Activated CD4-positive, alpha-beta T cell treated with anti-CD3 and anti-CD28 coated beads, Interleukin-2, amount 10 ng/mL, durations not matched to agents 24 days and 14 days (primary cell): ENCODE results near the gene WIPI1. TPM values are rescaled to one million over a fixed set of nuclear protein-coding genes. Genes with fewer than 3 reads are reported as not detected.
"Not testable (repeated sequence)": the region's sequence is repeated elsewhere in the genome, so short reads cannot be mapped to it uniquely, and the experiment has no call there.

Source experiments
- DNase-seq: peaks from one replicate; pipeline ENCODE4 v3.0.0; 2022
- H3K27ac Mint-ChIP-seq: one replicate; pipeline ENCODE4 v1.8.0; 2022; ENCODE audit warnings: mild to moderate bottlenecking, mixed read lengths
- H3K27me3 Mint-ChIP-seq: one replicate; pipeline ENCODE4 v1.8.0; 2022; ENCODE audit warnings: mixed read lengths
- H3K36me3 Mint-ChIP-seq: one replicate; pipeline ENCODE4 v1.8.0; 2022; ENCODE audit warnings: low read depth, mild to moderate bottlenecking, mixed read lengths
- H3K4me1 Mint-ChIP-seq: one replicate; pipeline ENCODE4 v1.8.0; 2021; ENCODE audit warnings: mixed read lengths
- H3K4me3 Mint-ChIP-seq: one replicate; pipeline ENCODE4 v1.8.0; 2022; ENCODE audit warnings: mild to moderate bottlenecking, moderate library complexity, mixed read lengths
- H3K9me3 Mint-ChIP-seq: one replicate; pipeline ENCODE4 v1.8.0; 2021; ENCODE audit warnings: mixed read lengths
- intact Hi-C: fragments of 100-400 bp; cut with micrococcal nuclease; formaldehyde crosslinking; loops from one replicate; pipeline ENCODE4 v1.15.1; 2023
- total RNA-seq: library from RNA; stranded (reverse); gene quantifications from 2 replicates; pipeline ENCODE4 v1.2.3, GENCODE V29; 2022

The WIPI1 gene
- total RNA-seq, 1 donor from 2014 or later = 9.5 TPM

DNA sequence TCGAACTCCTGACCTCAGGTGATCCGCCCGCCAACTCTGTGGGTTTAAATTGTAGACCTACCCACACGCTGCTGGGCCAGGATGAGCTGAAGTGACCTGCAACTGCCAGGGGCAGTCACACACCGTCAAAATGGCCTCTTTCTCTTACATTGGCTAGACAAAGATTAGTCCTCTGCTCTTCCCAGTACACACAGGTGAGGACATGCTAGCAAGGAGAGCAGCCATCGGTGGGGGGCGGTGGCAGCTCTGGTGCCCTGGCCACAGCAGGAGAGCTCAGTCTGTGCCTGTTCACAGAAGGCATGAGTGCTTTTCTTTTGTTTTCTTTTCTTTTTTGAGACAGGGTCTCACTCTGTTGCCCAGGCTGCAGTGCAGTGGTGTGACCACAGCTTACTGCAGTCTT lies 29.7 kb downstream of the WIPI1 start:
- Mint-ChIP-seq H3K27ac (no peak overlapping the region), H3K4me3 (no peak overlapping the region), H3K9me3 (no peaks in the 10 kb centered on the region), H3K4me1 (peaks cover 7% of the 10 kb centered on the region), H3K36me3 (peaks cover 34% of the 10 kb centered on the region), H3K27me3 (no peaks in the 10 kb centered on the region)
- DNase-seq = no peak
- intact Hi-C loops = no loop called here

DNA sequence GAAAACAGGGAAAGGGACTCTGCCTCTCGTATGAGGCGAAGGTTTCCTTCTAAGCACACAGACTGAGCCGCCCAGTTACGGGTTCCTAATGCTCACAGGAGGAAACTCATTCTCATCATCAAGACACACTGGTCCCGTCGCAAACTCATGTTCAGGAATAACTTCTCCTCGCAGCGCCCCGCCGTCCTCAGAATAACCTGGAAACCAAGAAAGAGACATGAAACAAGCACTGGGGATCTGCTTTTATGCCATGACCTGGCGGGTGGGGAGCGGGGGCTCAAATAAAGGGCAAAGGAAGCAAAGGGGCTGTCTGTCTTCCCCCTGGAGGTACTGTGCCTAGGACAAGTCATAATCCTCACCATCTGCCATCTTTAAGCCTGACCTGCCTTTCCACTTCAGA lies 31.3 kb downstream of the WIPI1 start:
- intact Hi-C loops = no loop called here
- DNase-seq = no peak
- H3K4me3 Mint-ChIP-seq = no peak overlapping the region
- H3K9me3 Mint-ChIP-seq = no peaks in the 10 kb centered on the region
- peaks cover 2% of the 10 kb centered on the region for H3K4me1 Mint-ChIP-seq
- H3K36me3 Mint-ChIP-seq = peaks cover 31% of the 10 kb centered on the region
- no peaks in the 10 kb centered on the region for H3K27me3 Mint-ChIP-seq
- H3K27ac Mint-ChIP-seq = no peak overlapping the region

DNA sequence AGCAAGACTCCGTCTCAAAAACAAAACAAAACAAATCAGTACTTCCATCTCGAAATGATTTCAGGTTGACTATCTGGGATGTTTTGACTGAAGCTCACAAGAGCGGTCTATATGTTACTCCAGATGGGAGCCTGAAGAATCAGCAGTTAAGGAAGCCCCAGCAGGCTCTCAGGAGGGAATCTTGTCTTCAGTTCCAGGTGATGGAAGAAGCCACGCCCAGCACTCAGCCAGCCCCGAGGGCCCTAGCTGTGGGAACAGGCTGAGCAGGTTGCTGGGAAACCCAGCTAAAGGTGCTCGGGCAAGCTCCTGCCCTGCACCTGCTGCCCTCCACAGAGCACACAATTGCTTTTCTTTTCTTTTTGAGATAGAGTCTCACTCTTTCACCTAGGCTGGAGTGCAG lies 32.4 kb downstream of the WIPI1 start:
- no peak for DNase-seq
- Mint-ChIP-seq H3K27ac (no peak overlapping the region), H3K4me3 (no peak overlapping the region), H3K36me3 (peaks cover 35% of the 10 kb centered on the region), H3K27me3 (no peaks in the 10 kb centered on the region), H3K4me1 (peaks cover 2% of the 10 kb centered on the region), H3K9me3 (no peaks in the 10 kb centered on the region)
- intact Hi-C loops = no loop called here

DNA sequence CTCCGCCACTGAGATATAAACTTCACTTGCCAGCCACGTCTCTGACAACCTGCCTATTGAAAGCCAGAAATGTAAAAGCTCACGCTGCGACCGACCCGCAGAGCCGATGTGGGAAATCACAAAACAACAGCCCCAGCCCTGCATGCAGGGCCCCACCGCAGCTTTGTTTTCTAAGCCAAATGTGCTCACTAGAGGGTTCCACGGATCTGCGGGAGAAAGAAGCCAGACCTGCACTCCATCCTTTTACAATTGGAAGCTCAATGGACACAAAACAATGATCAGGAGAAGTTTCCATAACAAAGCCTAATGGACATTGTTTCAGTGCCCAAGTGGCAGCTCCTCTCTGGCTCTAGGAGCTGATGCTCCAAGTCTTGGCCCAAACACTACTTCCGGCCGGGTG lies 33.1 kb downstream of the WIPI1 start:
- peaks cover 2% of the 10 kb centered on the region for H3K4me1 Mint-ChIP-seq
- H3K36me3 Mint-ChIP-seq = peaks cover 38% of the 10 kb centered on the region
- DNase-seq = no peak
- no peak overlapping the region for H3K27ac Mint-ChIP-seq
- no peaks in the 10 kb centered on the region for H3K27me3 Mint-ChIP-seq
- no peaks in the 10 kb centered on the region for H3K9me3 Mint-ChIP-seq
- intact Hi-C loops = no loop called here
- H3K4me3 Mint-ChIP-seq = no peak overlapping the region

DNA sequence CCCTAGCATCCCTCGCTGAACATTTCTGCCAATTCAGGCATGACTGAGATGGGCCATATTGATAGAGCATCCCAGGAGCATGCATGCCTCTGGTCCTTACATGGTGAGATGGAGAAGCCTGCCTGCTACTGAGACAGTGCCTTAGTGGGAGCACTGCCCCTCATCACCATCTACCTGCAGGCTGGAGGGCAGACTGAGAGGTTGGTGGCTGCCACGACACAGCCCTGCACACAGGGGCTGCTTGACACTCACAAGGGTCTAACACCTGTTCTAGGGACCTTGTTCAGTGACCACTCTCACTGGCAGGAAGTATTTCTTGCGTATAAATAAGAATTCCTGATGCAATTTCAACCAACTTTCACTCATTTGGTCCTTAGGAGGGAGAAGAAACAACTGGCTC lies 34.0 kb downstream of the WIPI1 start:
- Mint-ChIP-seq H3K27ac (no peak overlapping the region), H3K9me3 (no peaks in the 10 kb centered on the region), H3K4me1 (peaks cover 2% of the 10 kb centered on the region), H3K36me3 (peaks cover 38% of the 10 kb centered on the region), H3K4me3 (no peak overlapping the region), H3K27me3 (no peaks in the 10 kb centered on the region)
- intact Hi-C loops = no loop called here
- DNase-seq = no peak

DNA sequence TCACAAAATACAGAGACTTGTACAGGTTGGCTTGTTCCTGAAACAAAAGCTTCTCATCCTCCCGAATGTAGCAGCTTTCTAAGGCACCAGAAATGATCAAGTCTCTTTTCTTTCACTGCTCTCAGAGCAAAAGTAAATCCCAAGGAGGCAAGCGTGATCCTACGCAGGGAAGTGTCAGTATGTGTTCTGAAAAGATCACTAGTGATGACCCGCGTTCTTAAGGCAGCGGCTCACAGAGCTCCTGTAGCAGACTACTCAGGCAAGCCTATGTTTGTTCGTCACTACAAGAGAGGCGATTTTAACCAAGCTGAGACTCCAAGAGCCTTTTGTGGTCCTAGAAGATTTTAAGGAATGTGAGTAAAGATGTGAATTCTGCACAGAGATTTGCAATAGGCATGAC lies 34.5 kb downstream of the WIPI1 start:
- intact Hi-C loops = no loop called here
- DNase-seq = no peak
- Mint-ChIP-seq H3K36me3 (peaks cover 42% of the 10 kb centered on the region), H3K27me3 (no peaks in the 10 kb centered on the region), H3K4me1 (peaks cover 4% of the 10 kb centered on the region), H3K9me3 (peaks cover 3% of the 10 kb centered on the region), H3K4me3 (no peak overlapping the region), H3K27ac (no peak overlapping the region)

DNA sequence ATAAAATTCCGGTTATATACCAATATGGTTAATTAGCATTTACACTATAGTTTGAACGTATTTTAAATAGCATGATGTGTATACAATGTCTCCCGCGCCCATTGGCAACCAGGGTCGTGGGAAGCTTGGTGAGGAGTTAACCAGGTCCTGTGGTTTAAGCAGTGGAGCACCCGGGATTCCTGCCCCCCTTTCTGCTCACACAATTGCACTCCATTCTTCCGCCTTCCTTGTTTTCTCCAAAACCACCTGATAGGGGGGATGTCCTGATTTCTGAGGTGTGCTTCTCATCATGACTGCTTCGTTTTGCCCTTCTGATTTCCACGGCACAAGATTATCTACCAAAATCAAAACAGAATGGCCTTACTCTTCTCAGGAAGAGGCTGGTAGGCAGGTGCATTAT lies 35.8 kb downstream of the WIPI1 start:
- Mint-ChIP-seq H3K36me3 (peaks cover 43% of the 10 kb centered on the region), H3K27ac (no peak overlapping the region), H3K9me3 (peaks cover 7% of the 10 kb centered on the region), H3K4me3 (no peak overlapping the region), H3K27me3 (no peaks in the 10 kb centered on the region), H3K4me1 (peaks cover 5% of the 10 kb centered on the region)
- DNase-seq = no peak
- intact Hi-C loops = no loop called here

DNA sequence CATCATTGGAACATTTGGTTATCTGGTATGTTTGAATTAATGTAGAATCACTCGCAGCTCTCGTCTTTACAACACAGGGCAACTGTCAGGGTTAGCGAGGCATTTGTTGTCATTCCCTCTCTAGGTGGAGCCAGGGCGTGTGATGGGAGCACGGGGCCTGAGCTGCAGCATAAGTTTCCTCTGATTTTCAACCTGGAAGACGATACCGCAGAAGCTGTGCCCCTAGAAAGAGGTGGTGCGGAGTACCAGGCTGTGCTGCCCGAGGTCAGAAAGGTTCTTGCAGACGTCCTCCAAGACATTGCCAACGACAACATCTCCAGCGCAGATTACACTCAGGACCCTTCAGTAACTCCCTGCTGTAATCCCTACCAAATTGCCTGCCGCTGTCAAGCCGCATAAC lies 37.2 kb downstream of the WIPI1 start:
- Mint-ChIP-seq H3K36me3 (peaks cover 51% of the 10 kb centered on the region), H3K4me1 (peaks cover 16% of the 10 kb centered on the region), H3K9me3 (peaks cover 16% of the 10 kb centered on the region), H3K27me3 (no peaks in the 10 kb centered on the region), H3K27ac (no peak overlapping the region), H3K4me3 (no peak overlapping the region)
- intact Hi-C loops = no loop called here
- DNase-seq = no peak

DNA sequence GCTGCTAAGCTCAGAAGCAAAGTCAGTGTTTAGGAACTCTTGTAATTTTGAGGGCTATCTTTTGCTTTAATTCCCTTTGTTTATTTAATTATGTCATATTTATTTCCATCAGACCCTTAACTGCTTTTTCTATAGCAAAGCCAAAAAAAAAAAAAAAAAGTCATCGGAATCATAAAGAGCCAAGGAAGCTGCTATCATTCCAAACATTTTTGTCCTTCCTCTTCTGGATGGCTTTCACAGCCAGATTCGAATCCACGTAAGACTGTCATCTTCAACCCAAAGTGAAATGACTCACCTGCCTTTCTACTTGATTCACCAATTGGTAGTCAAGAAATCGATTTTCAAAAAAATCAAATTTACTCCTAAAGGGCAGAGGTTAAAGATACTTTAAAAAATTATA lies 38.4 kb downstream of the WIPI1 start:
- Mint-ChIP-seq H3K4me3 (no peak overlapping the region), H3K27me3 (no peaks in the 10 kb centered on the region), H3K36me3 (peaks cover 52% of the 10 kb centered on the region), H3K9me3 (peaks cover 16% of the 10 kb centered on the region), H3K4me1 (peaks cover 28% of the 10 kb centered on the region), H3K27ac (no peak overlapping the region)
- intact Hi-C loops = no loop called here
- no peak for DNase-seq

DNA sequence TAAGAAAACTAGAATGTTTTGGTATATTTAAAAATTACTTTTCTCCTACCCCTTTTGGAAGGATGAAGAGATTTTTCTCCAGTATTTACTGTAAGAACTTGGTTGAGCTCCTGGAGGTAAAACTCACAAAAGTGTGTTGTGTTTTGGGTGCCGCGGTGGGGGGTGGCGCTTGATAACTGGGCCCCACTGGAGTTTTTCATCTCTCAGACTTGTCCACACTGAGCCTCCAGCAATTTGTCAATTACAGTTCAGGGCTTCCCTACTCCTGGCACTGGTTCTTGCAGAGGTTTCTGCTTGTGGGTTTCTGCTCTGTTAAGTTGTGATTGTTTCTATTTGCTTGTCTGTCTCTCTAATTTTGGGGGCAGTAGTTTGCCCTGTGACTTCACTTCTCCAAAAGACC lies 40.0 kb downstream of the WIPI1 start:
- Mint-ChIP-seq H3K4me1 (peaks cover 28% of the 10 kb centered on the region), H3K27ac (no peak overlapping the region), H3K9me3 (peaks cover 16% of the 10 kb centered on the region), H3K4me3 (no peak overlapping the region), H3K36me3 (peaks cover 49% of the 10 kb centered on the region), H3K27me3 (no peaks in the 10 kb centered on the region)
- DNase-seq = no peak
- intact Hi-C loops = no loop called here

DNA sequence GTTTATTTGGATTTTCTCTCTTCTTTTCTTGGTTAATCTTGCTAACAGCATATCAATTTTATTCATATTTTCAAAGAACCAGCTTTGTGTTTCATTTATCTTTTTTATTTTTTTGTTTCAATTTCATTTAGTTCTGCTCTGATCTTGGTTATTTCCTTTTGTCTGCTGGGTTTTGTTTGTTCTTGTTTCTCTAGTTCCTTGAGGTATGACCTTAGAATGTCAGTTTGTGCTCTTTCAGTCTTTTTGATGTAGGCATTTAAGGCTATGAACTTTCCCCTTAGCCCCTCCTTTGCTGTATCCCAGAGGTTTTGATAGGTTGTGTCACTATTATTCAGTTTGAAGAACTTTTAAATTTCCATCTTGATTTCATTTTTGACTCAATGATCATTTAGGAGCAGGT lies 42.4 kb downstream of the WIPI1 start:
- peaks cover 38% of the 10 kb centered on the region for H3K36me3 Mint-ChIP-seq

DNA sequence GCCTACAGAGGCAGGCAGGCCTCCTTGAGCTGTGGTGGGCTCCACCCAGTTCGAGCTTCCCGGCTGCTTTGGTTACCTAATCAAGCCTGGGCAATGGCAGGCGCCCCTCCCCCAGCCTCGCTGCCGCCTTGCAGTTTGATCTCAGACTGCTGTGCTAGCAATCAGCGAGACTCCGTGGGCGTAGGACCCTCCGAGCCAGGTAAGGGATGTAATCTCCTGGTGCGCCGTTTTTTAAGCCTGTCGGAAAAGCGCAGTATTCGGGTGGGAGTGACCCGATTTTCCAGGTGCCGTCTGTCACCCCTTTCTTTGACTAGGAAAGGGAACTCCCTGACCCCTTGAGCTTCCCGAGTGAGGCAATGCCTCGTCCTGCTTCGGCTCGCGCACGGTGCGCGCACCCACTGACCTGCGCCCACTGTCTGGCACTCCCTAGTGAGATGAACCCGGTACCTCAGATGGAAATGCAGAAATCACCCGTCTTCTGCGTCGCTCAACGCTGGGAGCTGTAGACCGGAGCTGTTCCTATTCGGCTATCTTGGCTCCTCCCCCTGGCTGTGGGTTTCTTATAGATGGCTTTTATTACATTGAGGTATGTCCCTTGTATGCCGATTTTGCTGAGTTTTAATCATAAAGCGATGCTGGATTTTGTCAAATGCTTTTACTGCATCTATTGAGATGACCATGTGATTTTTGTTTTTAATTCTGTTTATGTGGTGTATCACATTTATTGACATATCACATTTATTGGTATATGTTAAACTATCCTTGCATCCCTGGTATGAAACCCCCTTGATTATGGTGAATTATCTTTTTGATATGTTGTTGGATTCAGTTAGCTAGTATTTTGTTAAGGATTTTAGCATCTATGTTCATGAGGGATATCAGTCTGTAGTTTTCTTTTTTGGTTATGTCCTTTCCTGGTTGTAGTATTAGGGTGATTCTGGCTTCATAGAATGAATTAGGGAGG lies 43.4 kb downstream of the WIPI1 start:
- Mint-ChIP-seq H3K4me1 (peaks cover 28% of the 10 kb centered on the region), H3K27ac (peak overlapping the region; percentile 83), H3K9me3 (peaks cover 16% of the 10 kb centered on the region), H3K36me3 (peaks cover 30% of the 10 kb centered on the region), H3K4me3 (peak overlapping the region; percentile 94)
- H3K27me3 Mint-ChIP-seq, intact Hi-C loops: not testable (repeated sequence)
- DNase-seq = peak; percentile 88

More for the DNA sequence above, 42.4 kb downstream of the WIPI1 start:
- peak; percentile 65 for DNase-seq
- peaks cover 28% of the 10 kb centered on the region for H3K4me1 Mint-ChIP-seq
- peaks cover 16% of the 10 kb centered on the region for H3K9me3 Mint-ChIP-seq
- intact Hi-C loops, H3K27me3 Mint-ChIP-seq: not testable (repeated sequence)
- H3K4me3 Mint-ChIP-seq = peak overlapping the region; percentile 94
- H3K27ac Mint-ChIP-seq = peak overlapping the region; percentile 78

DNA sequence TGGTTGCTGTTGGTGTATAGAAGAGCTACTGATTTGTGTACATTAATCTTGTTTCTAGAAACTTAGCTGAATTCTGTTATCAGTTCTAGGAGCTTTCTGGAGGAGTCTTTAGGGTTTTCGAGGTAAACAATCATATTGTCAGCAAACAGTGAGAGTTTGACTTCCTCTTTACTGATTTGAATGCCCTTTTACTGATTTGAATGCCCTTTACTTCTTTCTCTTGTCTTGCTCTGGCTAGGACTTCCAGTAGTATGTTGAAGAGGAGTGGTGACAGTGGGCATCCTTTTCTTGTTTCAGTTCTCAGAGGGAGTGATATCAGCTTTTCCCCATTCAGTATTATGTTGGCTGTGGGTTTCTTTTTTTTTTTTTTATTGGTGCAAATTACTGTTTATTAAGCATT lies 49.6 kb downstream of the WIPI1 start:
- DNase-seq, H3K27me3 Mint-ChIP-seq, H3K4me1 Mint-ChIP-seq, H3K4me3 Mint-ChIP-seq, H3K27ac Mint-ChIP-seq, intact Hi-C loops: not testable (repeated sequence)
- Mint-ChIP-seq H3K36me3 (peaks cover 20% of the 10 kb centered on the region), H3K9me3 (peaks cover 22% of the 10 kb centered on the region)

DNA sequence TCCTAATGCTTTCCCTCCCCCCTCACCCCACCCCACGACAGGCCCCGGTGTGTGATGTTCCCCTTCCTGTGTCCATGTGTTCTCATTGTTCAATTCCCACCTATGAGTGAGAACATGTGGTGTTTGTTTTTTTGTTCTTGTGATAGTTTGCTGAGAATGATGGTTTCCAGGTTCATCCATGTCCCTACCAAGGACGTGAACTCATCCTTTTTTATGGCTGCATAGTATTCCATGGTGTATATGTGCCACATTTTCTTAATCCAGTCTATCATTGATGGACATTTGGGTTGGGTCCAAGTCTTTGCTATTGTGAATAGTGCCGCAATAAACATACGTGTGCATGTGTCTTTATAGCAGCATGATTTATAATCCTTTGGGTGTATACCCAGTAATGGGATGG lies 53.5 kb downstream of the WIPI1 start:
- DNase-seq, H3K4me3 Mint-ChIP-seq, H3K27me3 Mint-ChIP-seq: not testable (repeated sequence)
- H3K36me3 Mint-ChIP-seq = peaks cover 19% of the 10 kb centered on the region
- H3K27ac Mint-ChIP-seq = peak overlapping the region; percentile 48
- H3K9me3 Mint-ChIP-seq = peaks cover 22% of the 10 kb centered on the region
- H3K4me1 Mint-ChIP-seq = peaks cover 20% of the 10 kb centered on the region
- intact Hi-C loops = loop anchor here (5.0 kb wide), 1 partner anchor 33 kb away; no protein-coding TSS in a partner anchor
